HepG2 (cell line): ENCODE data around the gene GRB7. TPM values are rescaled to one million over a fixed set of nuclear protein-coding genes. Genes with fewer than 3 reads are reported as not detected.

Experiments
- ATAC-seq: fragments of 200-7000 bp; cut with Tn5 transposase; 3 replicates; pipeline ENCODE4 v1.9.1; 2020; ENCODE audit warnings: mild to moderate bottlenecking, moderate library complexity
- Bru-seq: library from RNA; stranded (reverse); fragments of 400-500 nt; gene quantifications from one replicate; lab custom pipeline; 2021; lab: Mats Ljungman, UMichigan
- BruChase-seq, 2 experiments: library from RNA; stranded (reverse); fragments of 400-500 nt; gene quantifications; one replicate each; lab custom pipeline; 2021; lab: Mats Ljungman, UMichigan
- BruUV-seq: library from RNA; stranded (reverse); fragments of 400-500 nt; replicated peaks from 2 replicates; lab custom pipeline; 2021; lab: Mats Ljungman, UMichigan
- CTCF ChIA-PET: fragments of 300-600 bp; formaldehyde crosslinking; extraction: SDS; loops from one replicate; lab custom pipeline; 2021; ENCODE audit warnings: low total read pairs, inconsistent platforms, low intra/inter-chr PET ratio; lab: Yijun Ruan, JAX
- POLR2A ChIA-PET: fragments of 350-600 bp; sonication (Branson Sonifier 250); formaldehyde crosslinking; loops from one replicate; lab custom pipeline; 2020; ENCODE audit warnings: antibody characterized with exemption, inconsistent platforms; lab: Yijun Ruan, JAX
- DNase-seq: peaks from one replicate; pipeline ENCODE4 v3.0.0-alpha.2; 2015; ENCODE audit warnings: low spot score
- FAIRE-seq: peaks from 3 replicates; lab custom pipeline; 2011; peaks lifted over from hg19 to GRCh38; lab: Jason Lieb, UNC
- H2AFZ ChIP-seq: one replicate; pipeline ENCODE4 v1.6.1; 2011; ENCODE audit warnings: low read length, inconsistent platforms
- H3K27ac ChIP-seq: fragments of 300-600 bp; 3 replicates; pipeline ENCODE4 v1.8.0; 2011; ENCODE audit warnings: mixed run types, mild to moderate bottlenecking, mixed read lengths, low read length, inconsistent platforms; ENCODE audit not compliant: insufficient read depth; ENCODE audit errors: extremely low read length
- H3K27me3 ChIP-seq, 2 experiments: fragments of 200-600 bp in 1 of 2; 2 replicates in 1 of 2; 3 replicates in 1 of 2; pipeline versions ENCODE4 v1.6.0 to v1.8.0; 2011; ENCODE audit warnings: low read length in 2 of 2, mild to moderate bottlenecking in 2 of 2, moderate library complexity in 2 of 2, inconsistent platforms in 1 of 2; ENCODE audit not compliant: insufficient read depth in 2 of 2, control insufficient read depth in 1 of 2
- H3K36me3 ChIP-seq, 2 experiments: fragments of 200-600 bp in 1 of 2; replicated peaks in 1 of 2; 2 replicates in 1 of 2; 3 replicates in 1 of 2; pipeline versions ENCODE4 v1.5.1 to v1.8.0; 2011; ENCODE audit warnings: low read length in 2 of 2, inconsistent platforms in 1 of 2; ENCODE audit not compliant: insufficient read depth in 2 of 2, control insufficient read depth in 1 of 2
- H3K4me1 ChIP-seq: 2 replicates; pipeline ENCODE4 v1.5.1; 2012; ENCODE audit warnings: low read length, inconsistent platforms; ENCODE audit not compliant: insufficient read depth
- H3K4me2 ChIP-seq: 2 replicates; pipeline ENCODE4 v1.6.0; 2011; ENCODE audit warnings: low read depth, low read length, inconsistent platforms
- H3K4me3 ChIP-seq, 3 experiments: fragments of 200-600 bp in 1 of 3; sonication (generic), shearing (Covaris generic) in 1 of 3; replicated peaks in 1 of 3; 2 replicates each; pipeline ENCODE4 v1.5.1; 2011 to 2016; ENCODE audit warnings: low read length in 3 of 3, inconsistent platforms in 2 of 3, low read depth in 2 of 3, mild to moderate bottlenecking in 2 of 3, control low read depth in 1 of 3, mixed read lengths in 1 of 3; ENCODE audit not compliant: insufficient read depth in 1 of 3
- H3K79me2 ChIP-seq: one replicate; pipeline ENCODE4 v1.6.1; 2011; ENCODE audit warnings: low read length, inconsistent platforms; ENCODE audit not compliant: insufficient read depth
- H3K9ac ChIP-seq: 2 replicates; pipeline ENCODE4 v1.6.0; 2011; ENCODE audit warnings: mild to moderate bottlenecking, low read depth, low read length, inconsistent platforms; ENCODE audit not compliant: insufficient read depth
- H3K9me3 ChIP-seq: 2 replicates; pipeline ENCODE4 v1.5.1; 2012; ENCODE audit warnings: mild to moderate bottlenecking, low read length
- H4K20me1 ChIP-seq: 2 replicates; pipeline ENCODE4 v1.6.0; 2011; ENCODE audit warnings: inconsistent platforms, mild to moderate bottlenecking, low read length, moderate library complexity; ENCODE audit not compliant: insufficient read depth
- HCFC1 ChIP-seq: fragments of 150-350 bp; IDR thresholded peaks from 2 replicates; pipeline ENCODE4 v1.6.1; 2014; ENCODE audit warnings: low read depth, low read length
- MYNN ChIP-seq: sonication (generic); formaldehyde crosslinking; IDR thresholded peaks from 2 replicates; pipeline ENCODE4 v1.4.0; 2020; ENCODE audit warnings: mild to moderate bottlenecking, low read depth, missing genetic modification reagents
- NR1H2 ChIP-seq: sonication (generic); formaldehyde crosslinking; IDR thresholded peaks from 2 replicates; pipeline ENCODE4 v1.8.1; 2022; ENCODE audit warnings: low read depth, missing genetic modification reagents, borderline replicate concordance
- SALL1 ChIP-seq: sonication (generic); formaldehyde crosslinking; IDR thresholded peaks from 2 replicates; pipeline ENCODE4 v1.8.0; 2022; ENCODE audit warnings: mild to moderate bottlenecking, missing genetic modification reagents
- TCF12 ChIP-seq, 2 experiments: fragments of 450-650 bp in 1 of 2; sonication (generic) in 1 of 2; formaldehyde crosslinking in 1 of 2; IDR thresholded peaks; 2 replicates each; pipeline versions ENCODE4 v1.6.1 to v1.8.0; 2017 to 2022; ENCODE audit warnings: antibody characterized with exemption in 1 of 2, mild to moderate bottlenecking in 1 of 2, missing genetic modification reagents in 1 of 2, moderate library complexity in 1 of 2
- TCF7L2 ChIP-seq: IDR thresholded peaks from 2 replicates; pipeline ENCODE4 v1.6.1; 2011; ENCODE audit warnings: mild to moderate bottlenecking, low read depth, low read length, moderate library complexity
- U2AF2 ChIP-seq: fragments of 200-400 bp; formaldehyde crosslinking; IDR thresholded peaks from 2 replicates; pipeline ENCODE4 v1.6.1; 2017; ENCODE audit warnings: low read depth, mild to moderate bottlenecking, low read length
- ZNF44 ChIP-seq: sonication (generic); formaldehyde crosslinking; IDR thresholded peaks from 2 replicates; pipeline ENCODE4 v1.5.1; 2020; ENCODE audit warnings: mild to moderate bottlenecking, missing genetic modification reagents
- ZNF441 ChIP-seq: sonication (generic); formaldehyde crosslinking; IDR thresholded peaks from 2 replicates; pipeline ENCODE4 v1.7.0; 2021; ENCODE audit warnings: missing genetic modification reagents, borderline replicate concordance
- ZNF629 ChIP-seq: sonication (generic); formaldehyde crosslinking; conservative IDR thresholded peaks from 2 replicates; pipeline ENCODE4 v1.5.0; 2020; ENCODE audit warnings: missing genetic modification reagents
- ZNF704 ChIP-seq: sonication (generic); formaldehyde crosslinking; IDR thresholded peaks from 2 replicates; pipeline ENCODE4 v1.8.1; 2023; ENCODE audit warnings: mild to moderate bottlenecking, inconsistent platforms, moderate library complexity, missing genetic modification reagents, borderline replicate concordance
- ZNF772 ChIP-seq: sonication (generic); formaldehyde crosslinking; IDR thresholded peaks from 2 replicates; pipeline ENCODE4 v1.5.0; 2020; ENCODE audit warnings: mild to moderate bottlenecking, missing genetic modification reagents
- WGBS: methylation state at CpG from one replicate; pipeline ENCODE4 v1.1.6; 2017; ENCODE audit warnings: low lambda C conversion rate; 5-methylcytosine and 5-hydroxymethylcytosine counted together
- in situ Hi-C: cut with HindIII; loops from 2 replicates; pipeline ENCODE4 v1.10.0; 2017; ENCODE audit warnings: low pct_unique_long_range_greater_than_20kb; ENCODE audit not compliant: extremely low pct_ligation_motif_present
- intact Hi-C: fragments of 100-400 bp; cut with micrococcal nuclease; formaldehyde crosslinking; loops from one replicate; pipeline ENCODE4 v1.10.0; 2022; ENCODE audit not compliant: unreplicated experiment
- long read RNA-seq, 2 experiments: library from RNA in 1 of 2; library from polyadenylated mRNA in 1 of 2; stranded (forward) in 1 of 2; unstranded in 1 of 2; transcript quantifications; one replicate each; pipeline ENCODE4 v2.0.0, GENCODE V29; 2019 to 2022
- polyA minus RNA-seq, 3 experiments: library from RNA; depleted of rRNA, polyadenylated mRNA; stranded (reverse); fragments of >200 nt; gene quantifications; 2 replicates each; pipeline ENCODE4 v1.2.3, GENCODE V29; 2011; ENCODE audit warnings: low replicate concordance in 1 of 3
- polyA plus RNA-seq, 8 experiments: library from polyadenylated mRNA; depleted of rRNA in 3 of 8; stranded (reverse) in 7 of 8; unstranded in 1 of 8; fragments of >200 nt; fragmentation: Illumina TruSeq in 4 of 8; extraction: Trizol in 4 of 8; gene quantifications; 2 replicates each; pipeline versions ENCODE4 v1.2.1 to v1.2.3, GENCODE V29; 2011 to 2016; ENCODE audit warnings: low read depth in 4 of 8, missing spikeins in 1 of 8, mixed read lengths in 1 of 8; ENCODE audit not compliant: insufficient read depth in 1 of 8
- total RNA-seq, 5 experiments: library from RNA; depleted of rRNA; stranded (reverse); fragments of >200 nt; fragmentation: Illumina TruSeq; extraction: Trizol; gene quantifications; 2 replicates each; pipeline ENCODE4 v1.2.3, GENCODE V29; 2016; ENCODE audit warnings: low read depth in 1 of 5
- TF ChIP-seq, protein P1 (sequence below): sonication (generic); formaldehyde crosslinking; IDR thresholded peaks from 2 replicates; pipeline ENCODE4 v1.4.0; 2020; ENCODE audit warnings: mild to moderate bottlenecking, low read depth, missing genetic modification reagents

GRB7 gene
- 41.7 and 60.2 TPM in 2 replicates for total RNA-seq (2016; rRNA removed; fragmentation: Illumina TruSeq; extraction: Trizol)
- 17.9 and 20.4 TPM in 2 replicates for total RNA-seq (2016; cell fraction: cytosol; rRNA removed; fragmentation: Illumina TruSeq; extraction: Trizol; ENCODE audit: low read depth)
- total RNA-seq (2016; cell fraction: insoluble cytoplasmic fraction; rRNA removed; fragmentation: Illumina TruSeq; extraction: Trizol): 38.5 and 64.6 TPM in 2 replicates
- total RNA-seq (2016; cell fraction: membrane; rRNA removed; fragmentation: Illumina TruSeq; extraction: Trizol): 31.4 and 31.5 TPM in 2 replicates
- 57.0 and 59.4 TPM in 2 replicates for total RNA-seq (2016; cell fraction: nucleus; rRNA removed; fragmentation: Illumina TruSeq; extraction: Trizol)
- 77.7 and 92.3 TPM in 2 replicates for polyA plus RNA-seq (2011; rRNA removed)
- 36.7 and 60.1 TPM in 2 replicates for polyA plus RNA-seq (2011; cell fraction: cytosol; rRNA removed)
- 319 and 344 TPM in 2 replicates for polyA plus RNA-seq (2011; cell fraction: nucleus; rRNA removed)
- 60.9 and 73.8 TPM in 2 replicates for polyA plus RNA-seq (2012)
- 8.5 and 8.6 TPM in 2 replicates for polyA plus RNA-seq (2016; cell fraction: cytosol; fragmentation: Illumina TruSeq; extraction: Trizol; ENCODE audit: low read depth)
- polyA plus RNA-seq (2016; cell fraction: insoluble cytoplasmic fraction; fragmentation: Illumina TruSeq; extraction: Trizol; ENCODE audit: low read depth): 45.6 and 58.3 TPM in 2 replicates
- polyA plus RNA-seq (2016; cell fraction: membrane; fragmentation: Illumina TruSeq; extraction: Trizol; ENCODE audit: low read depth): 13.3 and 14.8 TPM in 2 replicates
- polyA plus RNA-seq (2016; cell fraction: nucleus; fragmentation: Illumina TruSeq; extraction: Trizol; ENCODE audit: insufficient read depth, low read depth): 147 and 156 TPM in 2 replicates
- polyA minus RNA-seq (2011; rRNA and poly(A)+ RNA removed; ENCODE audit: low replicate concordance): 9.1 and 160 TPM in 2 replicates
- polyA minus RNA-seq (2011; cell fraction: cytosol; rRNA and poly(A)+ RNA removed): 55.8 and 65.9 TPM in 2 replicates
- polyA minus RNA-seq (2011; cell fraction: nucleus; rRNA and poly(A)+ RNA removed): 80.7 and 95.9 TPM in 2 replicates
- percentile 83 among the genes with signal in this experiment for Bru-seq, nascent RNA
- BruChase-seq, experiment 1, labeled RNA remaining after a 6-hour chase: percentile 91 among the genes with signal in this experiment
- percentile 93 among the genes with signal in this experiment for BruChase-seq, experiment 2, labeled RNA remaining after a 2-hour chase
- long read RNA-seq, experiment 1, transcript GRB7-204 (15 exons, 2,093 nt): major isoform, 14 of 53 reads
- long read RNA-seq, experiment 1, transcript GRB7-201 (15 exons, 2,243 nt): minor isoform, 7 of 53 reads
- long read RNA-seq, experiment 1, partial matches to known transcripts: 12 of 53 reads
- long read RNA-seq, experiment 1, other reads (novel, unspliced or antisense): 17 of 53 reads
- long read RNA-seq, experiment 2, transcript GRB7-202 (13 exons, 1,667 nt): minor isoform, 5 of 172 reads
- long read RNA-seq, experiment 2, transcript GRB7-201 (15 exons, 2,243 nt): major isoform, 29 of 172 reads
- long read RNA-seq, experiment 2, transcript GRB7-204 (15 exons, 2,093 nt): minor isoform, 26 of 172 reads
- long read RNA-seq, experiment 2, partial matches to known transcripts: 50 of 172 reads
- long read RNA-seq, experiment 2, other reads (novel, unspliced or antisense): 62 of 172 reads

GRCh38 chr17:39737760-39738567 lies at the start of gene GRB7:
Gene GRB7 (plus strand): TSS chr17:39737938. CDS start chr17:39742302, 4,364 bp downstream.
- H4K20me1 ChIP-seq: peaks cover 7% of the 10 kb centered on the region; the same call in 1 of the 2 replicates
- in situ Hi-C loops: no loop called here
- peaks cover 44% of the 10 kb centered on the region for H3K4me1 ChIP-seq
- BruUV-seq: TSS peak; percentile 73
- H3K79me2 ChIP-seq: peaks cover 36% of the 10 kb centered on the region
- peak within 1 kb of the TSS; percentile 95 for H3K9ac ChIP-seq
- peak within 1 kb of the TSS; percentile 97 for H3K27ac ChIP-seq
- ATAC-seq: peak; percentile 49
- H3K4me2 ChIP-seq: peak within 1 kb of the TSS; percentile 82
- H3K36me3 ChIP-seq: peaks cover 10 to 13% of the 10 kb centered on the region in 2 experiments
- FAIRE-seq: peak; percentile 4
- no peaks in the 10 kb centered on the region; a peak in 1 of 5 replicates for H3K27me3 ChIP-seq
- H3K4me3 ChIP-seq: peak within 1 kb of the TSS; percentile 89 to 96 (median 95)
- ChIA-PET POLR2A (interaction anchor here (0.6 to 3.0 kb wide), 15 partner anchors 8 to 186 kb away, joined by 3 to 79 read pairs (median 16); partner anchors contain the start of genes ERBB2, MIEN1 and PGAP3), CTCF (no interaction called here)
- H3K9me3 ChIP-seq: no peaks in the 10 kb centered on the region
- intact Hi-C loops: loop anchor here (10.0 kb wide), 1 partner anchor 273 kb away; the partner anchor contains the start of gene CDK12
- H2AFZ ChIP-seq: no peak within 1 kb of the TSS
- peak; percentile 56 for DNase-seq
- under 1% methylated on average over 27 of the region's 34 CpGs for WGBS
- TF ChIP-seq ZNF629 (CRISPR knock-in tag) (0 out of 2 replicates have a peak, but pooled peaks have one; percentile 15), ZNF44 (CRISPR knock-in tag) (peak; percentile 82; the same call in 1 of the 2 replicates), TCF12 (IDR thresholded peaks at IDR 0.05) (no peak), TCF12 (CRISPR knock-in tag; IDR thresholded peaks at IDR 0.05) (no peak; the same call in 1 of the 2 replicates), HCFC1 (no peak), ZNF704 (CRISPR knock-in tag) (peak; percentile 80; the same call in 1 of the 2 replicates), ZNF441 (CRISPR knock-in tag) (no peak; the same call in 1 of the 2 replicates), NR1H2 (CRISPR knock-in tag) (no peak), U2AF2 (no peak), MYNN (CRISPR knock-in tag) (no peak), SALL1 (CRISPR knock-in tag) (peak; percentile 38), TCF7L2 (no peak), ZNF772 (CRISPR knock-in tag) (0 out of 2 replicates have a peak, but pooled peaks have one; percentile 49)
- TF ChIP-seq, protein P1, sequence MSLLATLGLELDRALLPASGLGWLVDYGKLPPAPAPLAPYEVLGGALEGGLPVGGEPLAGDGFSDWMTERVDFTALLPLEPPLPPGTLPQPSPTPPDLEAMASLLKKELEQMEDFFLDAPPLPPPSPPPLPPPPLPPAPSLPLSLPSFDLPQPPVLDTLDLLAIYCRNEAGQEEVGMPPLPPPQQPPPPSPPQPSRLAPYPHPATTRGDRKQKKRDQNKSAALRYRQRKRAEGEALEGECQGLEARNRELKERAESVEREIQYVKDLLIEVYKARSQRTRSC (CRISPR knock-in tag): 0 out of 2 replicates have a peak, but pooled peaks have one; percentile 61
